B cell (primary cell): ENCODE data around the gene CMIP. TPM values are rescaled to one million over a fixed set of nuclear protein-coding genes. Genes with fewer than 3 reads are reported as not detected.

ENCODE experiments used
- ATAC-seq: fragments of 200-7000 bp; cut with Tn5 transposase; one replicate; pipeline ENCODE4 v1.10.0; 2021; ENCODE audit warnings: low read depth, mild to moderate bottlenecking, moderate number of reproducible peaks, moderate library complexity
- CTCF ChIA-PET: fragments of 350-600 bp; sonication (Branson Sonifier 250); formaldehyde crosslinking; loops from one replicate; lab custom pipeline; 2021; ENCODE audit warnings: antibody characterized with exemption, inconsistent platforms; lab: Charles Lee
- POLR2A ChIA-PET: fragments of 350-600 bp; sonication (Branson Sonifier 250); formaldehyde crosslinking; loops from one replicate; lab custom pipeline; 2021; ENCODE audit warnings: antibody characterized with exemption; lab: Charles Lee
- DNase-seq: peaks from one replicate; pipeline ENCODE4 v3.0.0; 2013
- H2AFZ ChIP-seq: 2 replicates; pipeline ENCODE4 v1.6.1; 2012; ENCODE audit warnings: mild to moderate bottlenecking, low read depth, low read length; ENCODE audit not compliant: insufficient read depth, poor library complexity, severe bottlenecking
- H3K27ac ChIP-seq, 2 donors: 1 replicate in 1 of 2; 2 replicates in 1 of 2; pipeline ENCODE4 v1.5.1; 2012 to 2013; ENCODE audit warnings: low read length in 2 of 2, mild to moderate bottlenecking in 2 of 2, moderate library complexity in 1 of 2
- H3K27me3 ChIP-seq, 4 experiments: fragments of 200-600 bp in 1 of 4; sonication (generic) in 1 of 4; replicated peaks in 1 of 4; 1 replicate in 2 of 4; 2 replicates in 2 of 4; pipeline versions ENCODE4 v1.6.1 to v1.7.0; 2013 to 2016; ENCODE audit warnings: low read length in 3 of 4, mild to moderate bottlenecking in 2 of 4, mixed read lengths in 1 of 4, moderate library complexity in 1 of 4; ENCODE audit not compliant: insufficient read depth in 4 of 4, control insufficient read depth in 3 of 4; ENCODE audit errors: control extremely low read depth in 1 of 4
- H3K36me3 ChIP-seq, 2 experiments: replicated peaks in 1 of 2; 1 replicate in 1 of 2; 2 replicates in 1 of 2; pipeline versions ENCODE4 v1.6.1 to v1.7.1; 2013; ENCODE audit warnings: low read length in 1 of 2; ENCODE audit not compliant: insufficient read depth in 2 of 2, control insufficient read depth in 1 of 2; ENCODE audit errors: control extremely low read depth in 1 of 2, extremely low read depth in 1 of 2
- H3K4me1 ChIP-seq, 2 donors: fragments of 200-600 bp in 1 of 2; sonication (generic) in 1 of 2; 1 replicate in 1 of 2; 2 replicates in 1 of 2; pipeline versions ENCODE4 v1.5.1 to v1.6.1; 2013 to 2017; ENCODE audit warnings: low read length in 2 of 2; ENCODE audit not compliant: control insufficient read depth in 2 of 2, insufficient read depth in 2 of 2
- H3K4me2 ChIP-seq: replicated peaks from 2 replicates; pipeline ENCODE3; 2012; ENCODE audit warnings: mild to moderate bottlenecking, low read depth, low read length; ENCODE audit not compliant: poor library complexity, severe bottlenecking
- H3K4me3 ChIP-seq, 5 experiments: fragments of 200-600 bp in 1 of 5; sonication (generic) in 1 of 5; 1 replicate in 3 of 5; 2 replicates in 2 of 5; pipeline versions ENCODE4 v1.5.1 to v1.7.0; 2011 to 2016; ENCODE audit warnings: low read length in 4 of 5, mild to moderate bottlenecking in 4 of 5, low read depth in 2 of 5, control low read depth in 1 of 5, moderate library complexity in 1 of 5; ENCODE audit not compliant: insufficient read depth in 1 of 5; ENCODE audit errors: control extremely low read depth in 1 of 5, extremely low read depth in 1 of 5
- H3K79me2 ChIP-seq: fragments of 200-600 bp; sonication (generic); one replicate; pipeline ENCODE4 v1.6.0; 2016; ENCODE audit warnings: low read length; ENCODE audit not compliant: control insufficient read depth, insufficient read depth
- H3K9ac ChIP-seq: fragments of 200-600 bp; sonication (generic); 2 replicates; pipeline ENCODE4 v1.6.1; 2017; ENCODE audit warnings: mild to moderate bottlenecking, low read length, moderate library complexity
- H3K9me3 ChIP-seq, 3 donors: one replicate each; pipeline versions ENCODE4 v1.6.1 to v1.7.1; 2013; ENCODE audit warnings: low read length in 2 of 3; ENCODE audit not compliant: control insufficient read depth in 2 of 3, insufficient read depth in 1 of 3; ENCODE audit errors: control extremely low read depth in 1 of 3
- H4K20me1 ChIP-seq: 2 replicates; pipeline ENCODE4 v1.6.0; 2012; ENCODE audit warnings: mild to moderate bottlenecking, low read length; ENCODE audit not compliant: insufficient read depth, control insufficient read depth, poor library complexity, severe bottlenecking
- H3K27ac Mint-ChIP-seq: one replicate; pipeline ENCODE4 v1.8.0; 2021; ENCODE audit warnings: mixed read lengths
- H3K27me3 Mint-ChIP-seq: one replicate; pipeline ENCODE4 v1.8.0; 2021; ENCODE audit warnings: mixed read lengths
- H3K4me1 Mint-ChIP-seq: one replicate; pipeline ENCODE4 v1.8.0; 2021; ENCODE audit warnings: mixed read lengths
- H3K4me3 Mint-ChIP-seq: one replicate; pipeline ENCODE4 v1.8.0; 2021; ENCODE audit warnings: mixed read lengths
- H3K9me3 Mint-ChIP-seq: one replicate; pipeline ENCODE4 v1.8.0; 2022; ENCODE audit warnings: mixed read lengths; ENCODE audit not compliant: insufficient read depth
- CTCF ChIP-seq: fragments of 200-600 bp; IDR thresholded peaks from one replicate; pipeline ENCODE4 v1.8.0; 2022; ENCODE audit warnings: antibody characterized with exemption, mild to moderate bottlenecking
- EZH2 ChIP-seq: IDR thresholded peaks from 2 replicates; pipeline ENCODE4 v1.6.1; 2012; ENCODE audit warnings: borderline replicate concordance, low read depth, mild to moderate bottlenecking, moderate library complexity, low read length; ENCODE audit not compliant: insufficient read depth, poor library complexity, severe bottlenecking
- WGBS: methylation state at CpG from one replicate; pipeline ENCODE4 v1.1.5; 2013; ENCODE audit warnings: missing lambda C conversion rate; ENCODE audit not compliant: insufficient coverage; 5-methylcytosine and 5-hydroxymethylcytosine counted together
- intact Hi-C: fragments of 100-400 bp; cut with micrococcal nuclease; formaldehyde crosslinking; loops from one replicate; pipeline ENCODE4 v1.10.0; 2022
- polyA plus RNA-seq: library from polyadenylated mRNA; depleted of rRNA; stranded (reverse); fragments of >200 nt; gene quantifications from 2 replicates; pipeline ENCODE4 v1.2.3, GENCODE V29; 2012
- total RNA-seq, 2 donors: library from RNA; stranded (reverse); fragments of 120-200 nt in 1 of 2; gene quantifications; 1 replicate in 1 of 2; 2 replicates in 1 of 2; pipeline versions ENCODE4 v1.2.3 to v1.2.4, GENCODE V29; 2013 to 2022

CMIP gene
- total and polyA plus RNA-seq, 2 donors (not counting 1 experiment from before 2014, with no cell fraction given) = 27.1 to 155 TPM

- Histone ChIP-seq H4K20me1 (no peaks in the 10 kb centered on the region), H3K4me3 (no peak overlapping the region), H3K27me3 (no peaks in the 10 kb centered on the region), H3K9me3 (peaks cover 1 to 26% (median 25%) of the 10 kb centered on the region in 3 donors), H3K4me2 (no peak overlapping the region), H3K79me2 (no peaks in the 10 kb centered on the region), H3K9ac (no peak overlapping the region), H2AFZ (no peak overlapping the region), H3K4me1 (peaks cover 7 to 24% of the 10 kb centered on the region in 2 donors), H3K27ac (no peak overlapping the region), H3K36me3 (no peaks in the 10 kb centered on the region)
- CTCF ChIA-PET = interaction anchor here (0.7 to 4.3 kb wide), 20 partner anchors 9 to 462 kb away, joined by 3 to 84 read pairs (median 4); no protein-coding TSS in a partner anchor
- intact Hi-C loops = loop anchor here (1.0 to 2.0 kb wide), 6 partner anchors 16 to 518 kb away; no protein-coding TSS in a partner anchor
- DNase-seq (peak; percentile 84), ATAC-seq (peak; percentile 87)
- POLR2A ChIA-PET = no interaction called here
- peak overlapping the region; percentile 57 for H3K27ac Mint-ChIP-seq
- H3K4me3 Mint-ChIP-seq = no peak overlapping the region
- peaks cover 11% of the 10 kb centered on the region for H3K9me3 Mint-ChIP-seq
- H3K27me3 Mint-ChIP-seq = no peaks in the 10 kb centered on the region
- WGBS = 50% methylated on average over 1 of the region's 8 CpGs
- TF ChIP-seq CTCF = peak; percentile 88
- TF ChIP-seq EZH2 = no peak
- H3K4me1 Mint-ChIP-seq = peaks cover 11% of the 10 kb centered on the region
Measured at GRCh38 chr16:81723098-81723723, 278.6 kb downstream of the CMIP start.

- H3K4me3 ChIP-seq = no peak overlapping the region
- ATAC-seq (no peak), DNase-seq (no peak)
- Mint-ChIP-seq H3K4me3 (no peak overlapping the region), H3K9me3 (no peaks in the 10 kb centered on the region), H3K27ac (peak overlapping the region; percentile 56), H3K4me1 (peaks cover 22% of the 10 kb centered on the region), H3K27me3 (no peaks in the 10 kb centered on the region)
- H3K27me3 ChIP-seq = no peaks in the 10 kb centered on the region
- 69% methylated on average over 4 of the region's 4 CpGs for WGBS
- peaks cover 12 to 15% of the 10 kb centered on the region in 2 donors for H3K4me1 ChIP-seq
- intact Hi-C loops = no loop called here
- TF ChIP-seq EZH2 (no peak), CTCF (no peak)
- no peaks in the 10 kb centered on the region for H3K79me2 ChIP-seq
- no peaks in the 10 kb centered on the region for H4K20me1 ChIP-seq
- H3K27ac ChIP-seq = no peak overlapping the region
- ChIA-PET CTCF (interaction anchor here (0.6 to 4.1 kb wide), 5 partner anchors 10 to 363 kb away, joined by 3 to 32 read pairs (median 8); no protein-coding TSS in a partner anchor), POLR2A (interaction anchor here (0.6 kb wide), 1 partner anchor 285 kb away, joined by 6 read pairs; no protein-coding TSS in a partner anchor)
- H3K36me3 ChIP-seq = no peaks in the 10 kb centered on the region
- H3K9ac ChIP-seq = no peak overlapping the region
- no peak overlapping the region for H3K4me2 ChIP-seq
- H2AFZ ChIP-seq = no peak overlapping the region
- peaks cover 0 to 3% (median 0%) of the 10 kb centered on the region in 3 donors for H3K9me3 ChIP-seq
Measured at GRCh38 chr16:81728435-81728834, 283.8 kb downstream of the CMIP start.
